Measurements from ENCODE around the gene ERC2. TPM values are rescaled to one million over a fixed set of nuclear protein-coding genes. Genes with fewer than 3 reads are reported as not detected.

Gene ERC2
- total RNA-seq, 3 donors from 2014 or later (not counting 1 experiment from before 2014, with no cell fraction given): not detected

- Mint-ChIP-seq H3K27me3 (ENCODE audit: low read depth in 2 of 2) (no peaks in the 10 kb centered on the region), H3K4me1 (peaks cover 8 to 9% of the 10 kb centered on the region in 2 donors), H3K36me3 (no peaks in the 10 kb centered on the region), H3K27ac (no peak overlapping the region), H3K4me3 (no peak overlapping the region), H3K9me3 (peaks cover 4 to 7% of the 10 kb centered on the region in 2 donors)
- 86% methylated on average over 8 of the region's 9 CpGs for WGBS (ENCODE audit: insufficient coverage)
- Histone ChIP-seq H3K4me1 (ENCODE audit: control insufficient read depth, insufficient read depth, low read length) (no peaks in the 10 kb centered on the region), H3K9me3 (ENCODE audit: control insufficient read depth, insufficient read depth, low read length) (peaks cover 3% of the 10 kb centered on the region), H3K36me3 (ENCODE audit: control insufficient read depth, insufficient read depth, low read length) (no peaks in the 10 kb centered on the region), H3K27ac (ENCODE audit: low read length) (no peak overlapping the region), H3K4me3 (ENCODE audit: low read length) (no peak overlapping the region), H3K27me3 (ENCODE audit: control insufficient read depth, insufficient read depth, low read length) (no peaks in the 10 kb centered on the region)
- TF ChIP-seq, protein P1, sequence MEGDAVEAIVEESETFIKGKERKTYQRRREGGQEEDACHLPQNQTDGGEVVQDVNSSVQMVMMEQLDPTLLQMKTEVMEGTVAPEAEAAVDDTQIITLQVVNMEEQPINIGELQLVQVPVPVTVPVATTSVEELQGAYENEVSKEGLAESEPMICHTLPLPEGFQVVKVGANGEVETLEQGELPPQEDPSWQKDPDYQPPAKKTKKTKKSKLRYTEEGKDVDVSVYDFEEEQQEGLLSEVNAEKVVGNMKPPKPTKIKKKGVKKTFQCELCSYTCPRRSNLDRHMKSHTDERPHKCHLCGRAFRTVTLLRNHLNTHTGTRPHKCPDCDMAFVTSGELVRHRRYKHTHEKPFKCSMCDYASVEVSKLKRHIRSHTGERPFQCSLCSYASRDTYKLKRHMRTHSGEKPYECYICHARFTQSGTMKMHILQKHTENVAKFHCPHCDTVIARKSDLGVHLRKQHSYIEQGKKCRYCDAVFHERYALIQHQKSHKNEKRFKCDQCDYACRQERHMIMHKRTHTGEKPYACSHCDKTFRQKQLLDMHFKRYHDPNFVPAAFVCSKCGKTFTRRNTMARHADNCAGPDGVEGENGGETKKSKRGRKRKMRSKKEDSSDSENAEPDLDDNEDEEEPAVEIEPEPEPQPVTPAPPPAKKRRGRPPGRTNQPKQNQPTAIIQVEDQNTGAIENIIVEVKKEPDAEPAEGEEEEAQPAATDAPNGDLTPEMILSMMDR (IDR thresholded peaks at IDR 0.05): no peak
- DNase-seq: no peak
- intact Hi-C loops (cut with micrococcal nuclease): no loop called here
- ATAC-seq: no peak
Observed at GRCh38 chr3:55636300-55637195, 831.7 kb downstream of the ERC2 start.

GRCh38 chr3:55634345-55634744, 833.9 kb downstream of the ERC2 start:
- Mint-ChIP-seq H3K27me3 (ENCODE audit: low read depth in 2 of 2) (peaks cover 0 to 2% of the 10 kb centered on the region in 2 donors), H3K27ac (no peak overlapping the region), H3K36me3 (no peaks in the 10 kb centered on the region), H3K4me3 (no peak overlapping the region), H3K4me1 (peaks cover 0 to 6% of the 10 kb centered on the region in 2 donors), H3K9me3 (peaks cover 4 to 9% of the 10 kb centered on the region in 2 donors)
- ATAC-seq (no peak), DNase-seq (no peak)
- intact Hi-C loops (cut with micrococcal nuclease): no loop called here
- H3K27ac ChIP-seq (ENCODE audit: low read length): no peak overlapping the region
- H3K36me3 ChIP-seq (ENCODE audit: control insufficient read depth, insufficient read depth, low read length): no peaks in the 10 kb centered on the region
- no peaks in the 10 kb centered on the region for H3K4me1 ChIP-seq (ENCODE audit: control insufficient read depth, insufficient read depth, low read length)
- TF ChIP-seq, protein P1 (IDR thresholded peaks at IDR 0.05): no peak
- no peaks in the 10 kb centered on the region for H3K27me3 ChIP-seq (ENCODE audit: control insufficient read depth, insufficient read depth, low read length)
- WGBS (ENCODE audit: insufficient coverage): 88% methylated on average over 6 of the region's 6 CpGs
- peaks cover 3% of the 10 kb centered on the region for H3K9me3 ChIP-seq (ENCODE audit: control insufficient read depth, insufficient read depth, low read length)
- H3K4me3 ChIP-seq (ENCODE audit: low read length): no peak overlapping the region

- Histone ChIP-seq H3K36me3 (ENCODE audit: control insufficient read depth, insufficient read depth, low read length) (no peaks in the 10 kb centered on the region), H3K4me3 (ENCODE audit: low read length) (no peak overlapping the region), H3K27me3 (ENCODE audit: control insufficient read depth, insufficient read depth, low read length) (no peaks in the 10 kb centered on the region), H3K4me1 (ENCODE audit: control insufficient read depth, insufficient read depth, low read length) (no peaks in the 10 kb centered on the region), H3K27ac (ENCODE audit: low read length) (no peak overlapping the region), H3K9me3 (ENCODE audit: control insufficient read depth, insufficient read depth, low read length) (peaks cover 3% of the 10 kb centered on the region)
- peaks cover 0 to 3% of the 10 kb centered on the region in 2 donors for H3K9me3 Mint-ChIP-seq
- WGBS (ENCODE audit: insufficient coverage): no CpG with 5 or more reads among the region's 2 CpGs
- peaks cover 0 to 2% of the 10 kb centered on the region in 2 donors for H3K27me3 Mint-ChIP-seq (ENCODE audit: low read depth in 2 of 2)
- H3K27ac Mint-ChIP-seq: no peak overlapping the region
- intact Hi-C loops (cut with micrococcal nuclease): no loop called here
- no peaks in the 10 kb centered on the region for H3K4me1 Mint-ChIP-seq
- no peak for DNase-seq
- H3K36me3 Mint-ChIP-seq: no peaks in the 10 kb centered on the region
- no peak overlapping the region for H3K4me3 Mint-ChIP-seq
- ATAC-seq: no peak
- TF ChIP-seq, protein P1 (IDR thresholded peaks at IDR 0.05): no peak
Observed at GRCh38 chr3:55633333-55633732, 834.9 kb downstream of the ERC2 start.

All from natural killer cell (primary cell).